Measurements from ENCODE around the gene BTBD19. TPM values are rescaled to one million over a fixed set of nuclear protein-coding genes. Genes with fewer than 3 reads are reported as not detected.

BTBD19 gene
- total and polyA plus RNA-seq, 2 of the 8 experiments (the other 6 are each of a cell fraction or from before 2014, with no cell fraction given): 1.1 TPM

DNA sequence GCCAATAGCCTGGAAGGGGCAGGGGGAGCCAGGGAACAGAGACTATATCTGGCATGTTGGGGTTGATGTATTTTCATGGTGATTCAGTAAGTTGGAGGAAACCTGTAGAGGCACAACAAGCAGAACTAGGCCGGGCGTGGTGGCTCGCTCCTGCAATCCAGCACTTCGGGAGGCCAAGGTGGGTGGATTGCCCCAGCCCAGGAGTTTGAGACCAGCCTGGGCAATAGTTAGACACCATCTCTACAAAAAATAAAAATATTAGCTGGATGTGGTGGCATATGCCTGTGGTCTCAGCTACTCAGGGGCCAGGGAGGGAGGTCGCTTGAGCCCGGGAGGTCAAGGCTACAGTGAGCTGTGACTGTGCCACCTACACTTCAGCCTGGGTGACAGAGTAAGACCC, 44.9 kb downstream of the BTBD19 start (continued):
- TF ChIP-seq RAD21 (IDR thresholded peaks at IDR 0.05 in 1 of 2, conservative IDR thresholded peaks at IDR 0.05 in 1 of 2; ENCODE audit: low read depth in 2 of 2, low read length in 2 of 2) (no peak), CREB1 (IDR thresholded peaks at IDR 0.05) (no peak), TBP (IDR thresholded peaks at IDR 0.05; ENCODE audit: low read depth, low read length) (no peak), ATF3 (IDR thresholded peaks at IDR 0.05; ENCODE audit: insufficient read depth, low read depth, low read length) (no peak), NANOG (IDR thresholded peaks at IDR 0.05; ENCODE audit: insufficient read depth, low read depth, low read length, poor library complexity, severe bottlenecking) (no peak), GABPA (IDR thresholded peaks at IDR 0.05; ENCODE audit: borderline replicate concordance, insufficient read depth, low read length) (no peak), EZH2 (IDR thresholded peaks at IDR 0.05; ENCODE audit: low read depth, low read length, severe bottlenecking) (no peak)

Measured in H1 (cell line).